Osteocyte (in vitro differentiated cells): ENCODE data around the gene ZNF823. TPM values are rescaled to one million over a fixed set of nuclear protein-coding genes. Genes with fewer than 3 reads are reported as not detected.

Source experiments
- DNase-seq: peaks from one replicate; pipeline ENCODE4 v3.0.0; 2021; ENCODE audit warnings: mixed read lengths; ENCODE audit not compliant: unreplicated experiment; ENCODE audit errors: extremely low spot score
- H3K27ac Mint-ChIP-seq: one replicate; pipeline ENCODE4 v1.8.0; 2021; ENCODE audit warnings: mild to moderate bottlenecking, mixed read lengths; ENCODE audit not compliant: unreplicated experiment
- H3K27me3 Mint-ChIP-seq: one replicate; pipeline ENCODE4 v1.8.0; 2021; ENCODE audit warnings: mixed read lengths; ENCODE audit not compliant: unreplicated experiment
- H3K36me3 Mint-ChIP-seq: one replicate; pipeline ENCODE4 v1.8.0; 2021; ENCODE audit warnings: mixed read lengths; ENCODE audit not compliant: unreplicated experiment
- H3K4me1 Mint-ChIP-seq: one replicate; pipeline ENCODE4 v1.8.0; 2021; ENCODE audit warnings: mixed read lengths; ENCODE audit not compliant: unreplicated experiment
- H3K4me3 Mint-ChIP-seq: one replicate; pipeline ENCODE4 v1.8.0; 2021; ENCODE audit warnings: mild to moderate bottlenecking, moderate library complexity, mixed read lengths; ENCODE audit not compliant: unreplicated experiment
- H3K9me3 Mint-ChIP-seq: one replicate; pipeline ENCODE4 v1.8.0; 2021; ENCODE audit warnings: mixed read lengths; ENCODE audit not compliant: unreplicated experiment
- CTCF ChIP-seq: fragments of 200-600 bp; sonication (generic); IDR thresholded peaks from 2 replicates; pipeline ENCODE4 v1.5.0; 2021; ENCODE audit warnings: antibody characterized with exemption, mild to moderate bottlenecking, moderate library complexity
- total RNA-seq: library from RNA; stranded (reverse); gene quantifications from 2 replicates; pipeline ENCODE4 v1.2.1, GENCODE V29; 2021

The ZNF823 gene
- total RNA-seq, 1 donor from 2014 or later: 4.1 TPM

DNA sequence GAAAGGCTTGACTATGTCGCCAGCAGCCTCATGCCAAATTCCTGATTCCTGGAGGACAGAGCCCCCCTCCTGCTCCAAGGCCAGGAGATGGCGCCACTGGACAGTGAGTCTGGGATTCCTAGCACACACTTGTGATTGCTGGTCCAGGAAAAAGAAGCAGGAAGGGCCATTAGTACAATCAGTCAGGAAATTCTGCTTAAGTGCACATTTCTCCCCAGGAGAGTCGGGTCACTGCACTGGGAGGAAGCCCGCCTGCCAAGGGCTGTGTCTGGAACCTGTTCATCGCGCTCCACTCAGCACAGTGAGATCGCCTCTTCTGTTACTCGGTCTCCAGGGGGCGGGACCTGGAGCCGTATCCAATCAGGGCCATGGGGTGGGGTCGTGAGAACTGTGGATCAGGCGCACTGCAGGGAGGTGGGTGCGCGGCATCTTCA lies 65.1 kb downstream of the ZNF823 start:
- Mint-ChIP-seq H3K27me3 (no peaks in the 10 kb centered on the region), H3K9me3 (peaks cover 10% of the 10 kb centered on the region), H3K4me3 (peak overlapping the region; percentile 74), H3K27ac (no peak overlapping the region), H3K4me1 (peaks cover 3% of the 10 kb centered on the region), H3K36me3 (peaks cover 8% of the 10 kb centered on the region)
- DNase-seq: no peak
- peak; percentile 68 for TF ChIP-seq CTCF

Other genes with a start within 250 kb of the ZNF823 start
- gene ZNF653, start 233.1 kb downstream of the ZNF823 start, total RNA-seq: 10.3 and 15.1 TPM in 2 replicates
- gene ECSIT, start 209.8 kb downstream of the ZNF823 start, total RNA-seq: 28.9 and 30.0 TPM in 2 replicates
- 8.1 and 9.9 TPM in 2 replicates for gene CNN1, start 200.1 kb downstream of the ZNF823 start, total RNA-seq
- 49.2 and 49.9 TPM in 2 replicates for gene ELOF1, start 179.7 kb downstream of the ZNF823 start, total RNA-seq
- gene ACP5, start 161.3 kb downstream of the ZNF823 start, total RNA-seq: 1.3 and 1.6 TPM in 2 replicates
- 18.2 and 18.3 TPM in 2 replicates for gene ZNF627, start 141.5 kb downstream of the ZNF823 start, total RNA-seq
- 6.4 and 6.6 TPM in 2 replicates for gene ZNF441, start 28.1 kb upstream of the ZNF823 start, total RNA-seq
- gene ZNF491, start 59.6 kb upstream of the ZNF823 start, total RNA-seq: 4.4 and 6.2 TPM in 2 replicates
- 12.8 and 13.0 TPM in 2 replicates for gene ZNF440, start 75.3 kb upstream of the ZNF823 start, total RNA-seq
- gene ZNF439, start 109.8 kb upstream of the ZNF823 start, total RNA-seq: 1.0 and 1.2 TPM in 2 replicates
- gene ZNF69, start 148.8 kb upstream of the ZNF823 start, total RNA-seq: 11.9 and 14.2 TPM in 2 replicates
- 6.7 and 8.0 TPM in 2 replicates for gene ZNF700, start 186.2 kb upstream of the ZNF823 start, total RNA-seq
- gene ZNF763, start 226.1 kb upstream of the ZNF823 start, total RNA-seq: 2.1 and 4.3 TPM in 2 replicates